ENCODE measurements around the gene CABP2.

CABP2 gene

GRCh38 chr11:67544616-67545242, 21.5 kb upstream of the CABP2 start:
- no peaks in the 10 kb centered on the region for H3F3A ChIP-seq (ENCODE audit: control insufficient read depth, insufficient read depth)
- no peaks in the 10 kb centered on the region for H3K36me3 ChIP-seq (ENCODE audit: control insufficient read depth, low read length)
- no peaks in the 10 kb centered on the region for H3K79me2 ChIP-seq (ENCODE audit: control insufficient read depth, low read length)
- H3K9me2 ChIP-seq (replicated peaks; ENCODE audit: control insufficient read depth, low read length) = no peaks in the 10 kb centered on the region
- H3K27me3 ChIP-seq (ENCODE audit: control insufficient read depth, low read length) = peaks cover 13% of the 10 kb centered on the region; the same call in 1 of the 2 replicates
- no peak overlapping the region for H3K4me2 ChIP-seq (ENCODE audit: low read length)
- no peaks in the 10 kb centered on the region for H4K20me1 ChIP-seq (ENCODE audit: control insufficient read depth, insufficient read depth, low read depth, low read length)
- H3K9me3 ChIP-seq (ENCODE audit: control insufficient read depth, insufficient read depth, low read length) = no peaks in the 10 kb centered on the region
- no peaks in the 10 kb centered on the region for H3K4me1 ChIP-seq (ENCODE audit: control insufficient read depth, low read length)
- H3K27ac ChIP-seq (ENCODE audit: low read depth, low read length) = no peak overlapping the region
- no peak overlapping the region for H3K4me3 ChIP-seq (ENCODE audit: low read length)
- TF ChIP-seq CTCF (IDR thresholded peaks at IDR 0.05; ENCODE audit: low read depth, low read length, poor library complexity, severe bottlenecking) (no peak), EZH2phosphoT487 (IDR thresholded peaks at IDR 0.05; ENCODE audit: borderline replicate concordance, low read length) (no peak)

- no peaks in the 10 kb centered on the region for H3K4me1 ChIP-seq (ENCODE audit: control insufficient read depth, low read length)
- no peaks in the 10 kb centered on the region for H3K36me3 ChIP-seq (ENCODE audit: control insufficient read depth, low read length)
- peaks cover 13% of the 10 kb centered on the region; the same call in 1 of the 2 replicates for H3K27me3 ChIP-seq (ENCODE audit: control insufficient read depth, low read length)
- no peak overlapping the region for H3K4me3 ChIP-seq (ENCODE audit: low read length)
- no peak overlapping the region for H3K27ac ChIP-seq (ENCODE audit: low read depth, low read length)
- H3F3A ChIP-seq (ENCODE audit: control insufficient read depth, insufficient read depth) = no peaks in the 10 kb centered on the region
- no peaks in the 10 kb centered on the region for H3K79me2 ChIP-seq (ENCODE audit: control insufficient read depth, low read length)
- TF ChIP-seq CTCF (IDR thresholded peaks at IDR 0.05; ENCODE audit: low read depth, low read length, poor library complexity, severe bottlenecking) (no peak), EZH2phosphoT487 (IDR thresholded peaks at IDR 0.05; ENCODE audit: borderline replicate concordance, low read length) (no peak)
- no peaks in the 10 kb centered on the region for H4K20me1 ChIP-seq (ENCODE audit: control insufficient read depth, insufficient read depth, low read depth, low read length)
- H3K4me2 ChIP-seq (ENCODE audit: low read length) = no peak overlapping the region
- H3K9me3 ChIP-seq (ENCODE audit: control insufficient read depth, insufficient read depth, low read length) = no peaks in the 10 kb centered on the region
- H3K9me2 ChIP-seq (replicated peaks; ENCODE audit: control insufficient read depth, low read length) = no peaks in the 10 kb centered on the region
Observed at GRCh38 chr11:67543585-67543984, 20.3 kb upstream of the CABP2 start.

GRCh38 chr11:67542971-67543370, 19.7 kb upstream of the CABP2 start:
- no peaks in the 10 kb centered on the region for H3K79me2 ChIP-seq (ENCODE audit: control insufficient read depth, low read length)
- H3F3A ChIP-seq (ENCODE audit: control insufficient read depth, insufficient read depth) = no peaks in the 10 kb centered on the region
- no peak overlapping the region for H3K4me3 ChIP-seq (ENCODE audit: low read length)
- H4K20me1 ChIP-seq (ENCODE audit: control insufficient read depth, insufficient read depth, low read depth, low read length) = no peaks in the 10 kb centered on the region
- H3K9me3 ChIP-seq (ENCODE audit: control insufficient read depth, insufficient read depth, low read length) = no peaks in the 10 kb centered on the region
- H3K27ac ChIP-seq (ENCODE audit: low read depth, low read length) = no peak overlapping the region
- peaks cover 13% of the 10 kb centered on the region; the same call in 1 of the 2 replicates for H3K27me3 ChIP-seq (ENCODE audit: control insufficient read depth, low read length)
- TF ChIP-seq CTCF (IDR thresholded peaks at IDR 0.05; ENCODE audit: low read depth, low read length, poor library complexity, severe bottlenecking) (no peak), EZH2phosphoT487 (IDR thresholded peaks at IDR 0.05; ENCODE audit: borderline replicate concordance, low read length) (no peak)
- H3K4me1 ChIP-seq (ENCODE audit: control insufficient read depth, low read length) = no peaks in the 10 kb centered on the region
- no peaks in the 10 kb centered on the region for H3K9me2 ChIP-seq (replicated peaks; ENCODE audit: control insufficient read depth, low read length)
- H3K36me3 ChIP-seq (ENCODE audit: control insufficient read depth, low read length) = no peaks in the 10 kb centered on the region
- H3K4me2 ChIP-seq (ENCODE audit: low read length) = no peak overlapping the region
